ENCODE data around the gene SPIN3. TPM values are rescaled to one million over a fixed set of nuclear protein-coding genes. Genes with fewer than 3 reads are reported as not detected.

The SPIN3 gene
- total RNA-seq, 1 donor: 11.2 TPM

DNA sequence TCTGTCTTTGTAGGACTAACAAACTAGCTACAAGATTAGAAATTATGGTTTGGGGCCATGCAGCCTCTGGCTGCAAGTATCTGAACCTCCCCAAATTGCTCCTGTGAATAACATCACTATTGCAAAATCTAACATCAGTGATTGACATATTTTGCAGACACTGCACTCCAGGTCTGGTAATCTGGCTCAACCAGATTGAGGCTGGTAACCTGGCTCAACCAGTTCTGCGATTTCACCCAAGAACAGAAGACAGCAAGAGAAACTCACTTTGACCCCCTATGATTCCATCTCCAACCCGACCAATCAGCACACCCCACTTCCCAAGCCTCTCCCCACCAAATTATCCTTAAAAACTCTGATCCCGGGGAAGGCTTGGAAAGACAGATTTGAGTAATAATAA lies 20.9 kb downstream of the SPIN3 start:
- DNase-seq (ENCODE audit: insufficient read length, low spot score, missing footprints): no peak

DNA sequence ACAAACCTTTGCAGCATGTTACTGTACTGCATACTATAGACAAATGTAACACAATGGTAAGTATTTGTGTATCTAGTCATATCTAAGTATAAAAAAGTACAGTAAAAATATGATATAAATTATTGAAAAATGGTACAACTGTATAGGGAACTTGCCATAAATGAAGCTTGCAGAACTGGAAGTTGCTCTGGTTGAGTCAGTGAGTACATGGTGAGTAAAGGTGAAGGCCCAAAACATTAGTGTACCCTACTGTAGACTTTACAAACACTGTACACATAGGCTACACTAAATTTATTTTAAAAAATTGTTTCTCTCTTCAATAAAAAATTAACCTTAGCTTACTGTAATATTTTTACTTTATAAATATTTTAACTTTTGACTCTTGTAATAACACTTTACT lies 25.8 kb downstream of the SPIN3 start:
- Histone ChIP-seq H3K27me3 (ENCODE audit: insufficient read depth, low read length) (no peaks in the 10 kb centered on the region), H3K4me3 (ENCODE audit: insufficient read depth, low read length) (no peak overlapping the region), H3K36me3 (ENCODE audit: insufficient read depth, low read length) (no peaks in the 10 kb centered on the region), H3K27ac (ENCODE audit: low read depth, low read length) (no peak overlapping the region), H3K9me3 (ENCODE audit: low read depth, low read length) (no peaks in the 10 kb centered on the region), H4K20me1 (ENCODE audit: insufficient read depth, low read length) (no peaks in the 10 kb centered on the region), H3K4me1 (ENCODE audit: insufficient read depth, low read length) (no peaks in the 10 kb centered on the region), H2AFZ (ENCODE audit: low read length) (no peak overlapping the region), H3K79me2 (ENCODE audit: insufficient read depth, low read length) (no peaks in the 10 kb centered on the region), H3K4me2 (ENCODE audit: insufficient read depth, low read length) (no peak overlapping the region)
- DNase-seq (ENCODE audit: insufficient read length, low spot score, missing footprints): no peak
- TF ChIP-seq, protein P1, sequence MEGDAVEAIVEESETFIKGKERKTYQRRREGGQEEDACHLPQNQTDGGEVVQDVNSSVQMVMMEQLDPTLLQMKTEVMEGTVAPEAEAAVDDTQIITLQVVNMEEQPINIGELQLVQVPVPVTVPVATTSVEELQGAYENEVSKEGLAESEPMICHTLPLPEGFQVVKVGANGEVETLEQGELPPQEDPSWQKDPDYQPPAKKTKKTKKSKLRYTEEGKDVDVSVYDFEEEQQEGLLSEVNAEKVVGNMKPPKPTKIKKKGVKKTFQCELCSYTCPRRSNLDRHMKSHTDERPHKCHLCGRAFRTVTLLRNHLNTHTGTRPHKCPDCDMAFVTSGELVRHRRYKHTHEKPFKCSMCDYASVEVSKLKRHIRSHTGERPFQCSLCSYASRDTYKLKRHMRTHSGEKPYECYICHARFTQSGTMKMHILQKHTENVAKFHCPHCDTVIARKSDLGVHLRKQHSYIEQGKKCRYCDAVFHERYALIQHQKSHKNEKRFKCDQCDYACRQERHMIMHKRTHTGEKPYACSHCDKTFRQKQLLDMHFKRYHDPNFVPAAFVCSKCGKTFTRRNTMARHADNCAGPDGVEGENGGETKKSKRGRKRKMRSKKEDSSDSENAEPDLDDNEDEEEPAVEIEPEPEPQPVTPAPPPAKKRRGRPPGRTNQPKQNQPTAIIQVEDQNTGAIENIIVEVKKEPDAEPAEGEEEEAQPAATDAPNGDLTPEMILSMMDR (IDR thresholded peaks at IDR 0.05; ENCODE audit: extremely low read depth, low read depth, low read length): no peak

More for the DNA sequence above, 20.9 kb downstream of the SPIN3 start:
- Histone ChIP-seq H4K20me1 (ENCODE audit: insufficient read depth, low read length) (no peaks in the 10 kb centered on the region), H3K4me3 (ENCODE audit: insufficient read depth, low read length) (no peak overlapping the region), H3K36me3 (ENCODE audit: insufficient read depth, low read length) (no peaks in the 10 kb centered on the region), H2AFZ (ENCODE audit: low read length) (no peak overlapping the region), H3K79me2 (ENCODE audit: insufficient read depth, low read length) (no peaks in the 10 kb centered on the region), H3K4me1 (ENCODE audit: insufficient read depth, low read length) (no peaks in the 10 kb centered on the region), H3K27me3 (ENCODE audit: insufficient read depth, low read length) (no peaks in the 10 kb centered on the region), H3K27ac (ENCODE audit: low read depth, low read length) (no peak overlapping the region), H3K9me3 (ENCODE audit: low read depth, low read length) (no peaks in the 10 kb centered on the region), H3K4me2 (ENCODE audit: insufficient read depth, low read length) (no peak overlapping the region)
- TF ChIP-seq, protein P1 (IDR thresholded peaks at IDR 0.05; ENCODE audit: extremely low read depth, low read depth, low read length): no peak

DNA sequence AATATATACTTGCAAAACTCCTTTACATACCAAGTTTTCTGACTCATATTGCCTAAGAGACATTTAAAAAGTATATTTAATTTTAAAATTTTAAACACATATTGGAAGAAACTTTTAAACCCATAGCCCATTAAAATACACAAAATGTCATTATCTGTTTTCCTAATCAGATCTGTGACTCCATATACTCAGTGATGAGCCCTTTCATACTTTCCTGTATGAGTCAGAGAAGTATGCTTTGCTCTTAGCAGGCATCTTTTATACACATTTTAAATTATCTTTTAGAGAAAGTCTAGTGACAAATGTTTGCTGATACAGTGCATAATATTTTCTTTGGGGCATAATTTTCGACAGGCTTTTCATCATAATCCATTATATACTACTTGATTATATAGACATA lies 26.4 kb downstream of the SPIN3 start:
- H4K20me1 ChIP-seq (ENCODE audit: insufficient read depth, low read length): no peaks in the 10 kb centered on the region
- peak; percentile 10 for DNase-seq (ENCODE audit: insufficient read length, low spot score, missing footprints)

DNA sequence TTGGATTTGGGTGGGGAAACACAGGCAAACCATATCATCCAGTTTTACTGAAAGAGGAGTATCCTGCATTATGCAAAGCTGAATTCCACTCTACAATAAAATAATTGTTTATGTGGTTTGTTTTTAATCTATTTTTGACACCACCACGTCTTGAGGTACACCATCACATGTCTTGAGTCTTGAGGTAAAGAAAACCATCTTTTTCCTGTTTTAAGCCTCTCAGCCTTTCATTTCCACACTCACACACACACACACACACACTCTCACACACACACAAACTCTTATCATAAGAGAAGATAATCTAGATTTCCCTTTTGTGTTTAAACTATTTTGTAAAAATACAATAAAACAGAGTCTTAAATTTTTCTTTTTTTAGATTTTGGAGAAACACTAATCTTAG lies 32.0 kb downstream of the SPIN3 start:
- TF ChIP-seq, protein P1 (IDR thresholded peaks at IDR 0.05; ENCODE audit: extremely low read depth, low read depth, low read length): no peak
- no peak overlapping the region for H3K27ac ChIP-seq (ENCODE audit: low read depth, low read length)
- DNase-seq (ENCODE audit: insufficient read length, low spot score, missing footprints): no peak
- H2AFZ ChIP-seq (ENCODE audit: low read length): no peak overlapping the region
- H3K36me3 ChIP-seq (ENCODE audit: insufficient read depth, low read length): no peaks in the 10 kb centered on the region
- no peaks in the 10 kb centered on the region for H3K79me2 ChIP-seq (ENCODE audit: insufficient read depth, low read length)
- no peaks in the 10 kb centered on the region for H4K20me1 ChIP-seq (ENCODE audit: insufficient read depth, low read length)
- H3K4me2 ChIP-seq (ENCODE audit: insufficient read depth, low read length): no peak overlapping the region
- no peaks in the 10 kb centered on the region for H3K9me3 ChIP-seq (ENCODE audit: low read depth, low read length)
- H3K4me1 ChIP-seq (ENCODE audit: insufficient read depth, low read length): no peaks in the 10 kb centered on the region
- no peak overlapping the region for H3K4me3 ChIP-seq (ENCODE audit: insufficient read depth, low read length)
- H3K27me3 ChIP-seq (ENCODE audit: insufficient read depth, low read length): no peaks in the 10 kb centered on the region

More for the DNA sequence above, 26.4 kb downstream of the SPIN3 start:
- TF ChIP-seq, protein P1 (IDR thresholded peaks at IDR 0.05; ENCODE audit: extremely low read depth, low read depth, low read length): no peak
- no peak overlapping the region for H3K27ac ChIP-seq (ENCODE audit: low read depth, low read length)
- no peaks in the 10 kb centered on the region for H3K79me2 ChIP-seq (ENCODE audit: insufficient read depth, low read length)
- no peak overlapping the region for H3K4me3 ChIP-seq (ENCODE audit: insufficient read depth, low read length)
- no peaks in the 10 kb centered on the region for H3K9me3 ChIP-seq (ENCODE audit: low read depth, low read length)
- H3K27me3 ChIP-seq (ENCODE audit: insufficient read depth, low read length): no peaks in the 10 kb centered on the region
- H3K4me2 ChIP-seq (ENCODE audit: insufficient read depth, low read length): no peak overlapping the region
- H2AFZ ChIP-seq (ENCODE audit: low read length): no peak overlapping the region
- H3K4me1 ChIP-seq (ENCODE audit: insufficient read depth, low read length): no peaks in the 10 kb centered on the region
- no peaks in the 10 kb centered on the region for H3K36me3 ChIP-seq (ENCODE audit: insufficient read depth, low read length)

All from osteoblast (primary cell).